Stimulated activated CD4-positive, alpha-beta T cell treated with anti-CD3 and anti-CD28 coated beads, Interleukin-2, amount 100 ng/mL, for 24 hours (primary cell): ENCODE measurements around the gene PITPNM2.
A peak's percentile ranks its signal among the peaks of the same experiment; 100 is the strongest.

Experiments used
- DNase-seq, 2 donors: peaks; one replicate each; pipeline ENCODE4 v3.0.0-alpha.2; 2020

The PITPNM2 gene

GRCh38 chr12:123143736-123144461 lies 7.0 kb downstream of the PITPNM2 start:
- DNase-seq = no peak

- DNase-seq = no peak
Observed at GRCh38 chr12:123142921-123143735, 7.8 kb downstream of the PITPNM2 start.

GRCh38 chr12:123142518-123142840 lies 8.4 kb downstream of the PITPNM2 start:
- no peak for DNase-seq

GRCh38 chr12:123141615-123142517 lies 9.0 kb downstream of the PITPNM2 start:
- DNase-seq = no peak

- no peak for DNase-seq
Observed at GRCh38 chr12:123140676-123141614, 9.9 kb downstream of the PITPNM2 start.

DNA sequence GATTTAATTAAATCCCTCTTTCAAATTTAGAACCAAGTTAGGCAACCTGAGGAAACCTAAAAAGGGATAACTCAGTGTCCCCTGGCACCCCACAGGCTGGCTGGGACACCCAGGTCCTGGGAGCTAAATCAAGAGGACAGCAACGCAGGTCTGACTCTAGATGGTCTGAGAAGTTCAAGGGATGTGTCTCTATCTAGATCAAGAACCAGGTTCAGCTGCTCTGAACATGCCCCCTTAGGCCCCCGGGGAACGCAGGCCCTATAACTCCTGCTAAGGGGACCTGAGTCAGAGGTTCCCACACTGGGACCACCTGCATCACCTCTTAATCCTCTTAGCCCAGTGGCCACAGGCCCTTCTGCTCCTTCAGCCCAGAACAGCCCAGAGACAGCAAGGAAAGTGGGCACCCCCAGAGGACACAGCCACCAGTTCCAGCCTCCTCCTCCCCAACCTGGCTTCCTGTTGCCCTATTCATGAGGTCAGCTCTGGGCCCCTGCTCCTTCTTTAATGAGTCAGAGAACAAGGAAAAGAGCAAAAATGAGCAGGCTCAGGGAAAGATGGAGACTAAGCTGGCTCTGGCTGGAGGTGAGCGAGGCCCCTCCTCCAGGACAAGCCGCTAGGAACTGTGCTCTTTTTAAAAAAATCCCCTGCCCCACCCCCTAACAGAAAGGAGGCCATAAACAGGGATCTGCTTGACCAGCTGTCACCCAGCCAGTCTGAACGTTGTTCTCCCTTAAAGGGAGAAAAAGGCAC lies 10.8 kb downstream of the PITPNM2 start:
- no peak for DNase-seq

GRCh38 chr12:123135688-123136087 lies 15.2 kb downstream of the PITPNM2 start:
- DNase-seq = no peak

GRCh38 chr12:123134826-123135225 lies 16.1 kb downstream of the PITPNM2 start:
- no peak for DNase-seq

- no peak for DNase-seq
Observed at GRCh38 chr12:123134271-123134671, 16.6 kb downstream of the PITPNM2 start.

DNA sequence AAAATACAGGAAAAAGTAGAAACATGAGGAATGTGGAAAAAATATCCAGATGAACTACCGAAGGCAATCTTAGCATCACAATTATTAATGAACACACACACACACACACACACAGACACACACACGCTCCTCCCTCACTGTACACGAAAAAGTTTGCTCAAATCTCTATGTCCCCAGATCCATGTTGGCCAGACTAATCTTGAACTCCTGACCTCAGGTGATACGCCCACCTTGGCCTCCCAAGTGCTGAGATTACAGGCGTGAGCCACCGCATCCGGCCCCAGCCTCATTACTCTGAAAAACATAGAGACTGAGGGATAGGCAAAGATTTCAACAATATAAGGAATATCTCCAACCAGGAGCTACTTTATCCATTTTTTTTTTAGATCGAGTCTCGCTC lies 17.2 kb downstream of the PITPNM2 start:
- no peak for DNase-seq

- DNase-seq = no peak
Observed at GRCh38 chr12:123132951-123133619, 17.8 kb downstream of the PITPNM2 start.

- DNase-seq = peak in 1 of 2 donors; percentile 28
Observed at GRCh38 chr12:123131879-123132402, 18.9 kb downstream of the PITPNM2 start.

- no peak for DNase-seq
Observed at GRCh38 chr12:123131291-123131832, 19.5 kb downstream of the PITPNM2 start.

DNA sequence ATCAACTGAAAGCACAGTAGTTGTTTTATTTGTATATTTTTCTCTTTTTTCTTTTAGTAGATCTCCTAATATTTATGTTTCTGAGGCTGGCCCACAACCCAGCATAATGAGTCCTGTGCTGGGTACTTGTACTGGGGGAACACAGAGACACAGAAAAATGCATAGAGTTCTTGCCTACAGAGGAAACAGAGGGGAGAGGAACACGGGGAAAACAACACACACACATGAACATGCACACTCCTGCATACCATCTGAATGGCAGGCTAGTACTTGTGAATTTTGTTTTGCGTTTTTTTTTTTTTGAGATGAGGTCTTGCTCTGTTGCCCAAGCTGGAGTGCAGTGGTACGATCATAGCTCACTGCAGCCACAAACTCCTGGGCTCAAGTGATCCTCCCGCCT lies 21.3 kb downstream of the PITPNM2 start:
- DNase-seq = no peak

DNA sequence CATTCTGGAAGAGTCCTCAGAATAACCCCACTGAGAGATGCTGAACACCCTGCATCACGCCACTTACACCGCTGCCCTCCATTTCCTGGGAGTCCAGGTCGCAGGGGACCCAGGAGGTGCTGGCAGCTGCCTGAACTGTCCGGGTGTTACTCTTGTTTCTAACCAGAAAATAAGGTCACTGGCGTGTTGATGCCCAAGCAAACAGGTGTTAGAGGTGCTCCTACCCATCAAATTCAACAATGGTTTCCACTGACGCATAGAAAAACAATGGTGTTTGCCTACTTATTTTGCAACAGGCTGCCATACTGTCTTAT lies 23.8 kb downstream of the PITPNM2 start:
- no peak for DNase-seq

DNA sequence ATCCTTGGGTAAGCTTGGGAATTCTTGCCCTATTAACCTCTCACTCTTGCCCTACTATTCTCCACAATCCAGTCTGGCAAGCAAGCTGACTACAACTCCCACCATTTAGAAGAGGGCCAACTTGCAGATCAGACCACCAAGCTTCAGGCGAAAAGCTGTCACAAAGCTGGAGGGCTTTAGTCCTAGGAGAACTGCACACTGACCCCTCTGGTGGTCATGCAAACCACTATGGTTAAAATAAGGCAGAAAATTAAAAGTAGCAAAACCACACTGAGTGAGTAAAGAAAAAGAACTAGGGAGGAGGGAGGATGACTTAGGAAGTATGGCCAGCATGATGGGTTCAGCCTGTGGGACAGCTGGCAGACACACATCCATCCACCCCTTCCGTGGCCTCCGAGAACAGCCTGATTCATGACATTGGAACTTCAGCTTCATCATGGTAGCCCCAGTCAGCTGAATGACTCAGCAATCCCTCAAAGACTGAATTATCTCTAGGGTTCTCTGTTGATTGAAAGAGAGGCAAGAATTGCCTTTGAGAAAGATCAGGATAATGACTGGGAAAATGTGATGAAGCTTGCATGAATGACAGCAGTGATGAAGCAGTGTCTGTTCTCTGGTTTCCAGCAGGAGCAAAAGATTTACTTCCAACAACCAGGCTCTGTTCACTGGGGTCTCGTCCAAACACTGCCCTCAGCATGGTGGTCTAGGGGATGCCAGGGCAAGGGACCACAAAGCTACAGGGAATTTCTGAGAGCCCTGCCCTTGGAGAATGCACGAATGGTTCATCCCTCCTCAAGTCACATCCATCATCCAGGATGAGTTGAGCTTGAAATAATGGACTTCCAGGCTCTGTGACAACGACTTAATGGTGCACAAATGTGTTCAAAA lies 24.4 kb downstream of the PITPNM2 start:
- peak in 1 of 2 donors; percentile 11 for DNase-seq

DNA sequence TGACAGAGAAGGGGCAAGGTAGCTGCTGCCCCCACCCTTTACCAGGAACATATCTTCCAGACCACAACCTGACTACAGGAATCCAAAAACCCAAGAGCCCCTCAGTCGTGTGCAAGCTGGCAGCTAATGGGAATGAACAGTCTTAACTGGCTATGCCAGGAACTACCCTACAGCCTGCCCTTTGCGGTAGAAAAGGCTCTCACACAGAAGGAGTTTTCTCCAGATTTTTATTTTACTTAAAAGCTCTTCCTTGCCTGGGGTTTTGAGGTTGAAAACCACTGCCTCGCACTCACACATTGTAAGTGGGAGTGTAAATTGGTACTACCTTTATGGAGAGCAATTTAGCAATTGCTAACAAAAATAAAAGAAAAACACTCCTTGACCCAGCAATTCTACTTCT lies 28.3 kb downstream of the PITPNM2 start:
- no peak for DNase-seq

DNA sequence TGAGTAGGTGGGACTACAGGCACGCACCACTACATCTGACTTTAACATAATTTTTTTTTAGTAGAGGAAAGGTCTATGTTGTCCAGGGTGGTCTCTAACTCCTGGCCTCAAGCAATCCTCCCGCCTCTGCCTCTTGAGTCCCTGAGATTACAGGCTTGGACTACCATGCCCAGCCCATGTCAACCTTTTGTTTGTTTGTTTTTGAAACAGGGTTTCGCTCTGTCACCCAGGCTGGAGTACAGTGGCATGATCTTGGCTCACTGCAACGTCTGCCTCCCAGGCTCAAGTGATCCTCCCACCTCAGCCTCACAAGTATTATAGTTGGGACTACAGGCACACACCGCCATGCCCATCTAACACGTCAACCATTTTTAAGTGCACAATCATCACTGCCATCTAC lies 29.2 kb downstream of the PITPNM2 start:
- no peak for DNase-seq

DNA sequence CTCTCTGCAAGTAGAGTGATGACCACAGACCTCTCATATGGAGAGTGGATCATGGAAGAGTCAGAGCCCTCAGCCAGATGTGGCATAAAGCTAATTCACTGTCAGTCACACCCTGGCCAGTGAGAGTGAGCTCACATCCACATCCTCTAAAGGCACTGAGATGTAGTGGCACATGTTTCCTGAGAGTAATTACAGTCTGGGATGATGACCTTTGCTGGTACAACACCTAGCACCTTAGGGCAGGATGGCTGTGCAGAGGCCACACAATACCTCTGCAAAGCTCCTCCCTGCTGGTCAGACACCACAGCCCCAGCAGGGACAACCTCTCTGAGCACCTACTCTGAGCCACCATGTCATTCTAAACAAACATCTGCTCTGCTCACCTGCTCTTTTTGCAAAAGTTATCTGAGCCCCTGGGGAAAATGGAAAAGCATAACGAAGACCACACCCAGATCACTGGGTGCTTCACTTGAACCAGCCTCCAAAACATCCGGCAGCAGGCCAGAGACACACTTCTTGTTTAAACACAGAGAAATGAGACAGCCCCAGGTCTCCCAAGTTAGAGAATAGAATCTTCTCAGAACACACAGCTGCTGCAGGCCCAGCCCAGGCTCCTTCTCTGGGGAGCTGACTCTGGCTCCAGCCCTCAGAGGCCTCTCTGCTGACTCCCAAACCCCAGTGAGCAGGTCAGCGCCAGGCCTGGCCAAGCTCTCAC lies 30.3 kb downstream of the PITPNM2 start:
- DNase-seq = peak in 1 of 2 donors; percentile 16
